GM21717 (cell line): ENCODE measurements around the gene PITRM1.

Experiments
- ATAC-seq: cut with Tn5 transposase; IDR thresholded peaks from one replicate; pipeline ENCODE4 v1.9.1; 2021; ENCODE audit warnings: mild to moderate bottlenecking, moderate library complexity; ENCODE audit not compliant: unreplicated experiment

Gene PITRM1

GRCh38 chr10:3140280-3140679 is 32.3 kb downstream of the PITRM1 start:
- ATAC-seq: no peak

GRCh38 chr10:3139216-3139910 is 33.2 kb downstream of the PITRM1 start:
- no peak for ATAC-seq

GRCh38 chr10:3137958-3138726 is 34.4 kb downstream of the PITRM1 start:
- ATAC-seq: no peak

- no peak for ATAC-seq
These were observed 35.6 kb downstream of the PITRM1 start for GRCh38 chr10:3136763-3137611.

- ATAC-seq: no peak
These were observed 36.2 kb downstream of the PITRM1 start for GRCh38 chr10:3136336-3136735.

GRCh38 chr10:3135006-3135405 is 37.6 kb downstream of the PITRM1 start:
- no peak for ATAC-seq

- ATAC-seq: no peak
These were observed 38.6 kb downstream of the PITRM1 start for GRCh38 chr10:3133948-3134347.

- no peak for ATAC-seq
These were observed 40.3 kb downstream of the PITRM1 start for GRCh38 chr10:3132036-3133025.

- ATAC-seq: no peak
These were observed 41.5 kb downstream of the PITRM1 start for GRCh38 chr10:3131098-3131497.

GRCh38 chr10:3129581-3130340 is 42.8 kb downstream of the PITRM1 start:
- no peak for ATAC-seq

GRCh38 chr10:3128379-3129130 is 44.0 kb downstream of the PITRM1 start:
- no peak for ATAC-seq

- ATAC-seq: no peak
These were observed 44.7 kb downstream of the PITRM1 start for GRCh38 chr10:3127921-3128320.

- ATAC-seq: no peak
These were observed 45.7 kb downstream of the PITRM1 start for GRCh38 chr10:3126741-3127346.

- no peak for ATAC-seq
These were observed 46.3 kb downstream of the PITRM1 start for GRCh38 chr10:3126249-3126648.

GRCh38 chr10:3125527-3126170 is 46.9 kb downstream of the PITRM1 start:
- no peak for ATAC-seq

GRCh38 chr10:3124412-3125175 is 48.0 kb downstream of the PITRM1 start:
- ATAC-seq: no peak
